Activated CD8-positive, alpha-beta T cell treated with anti-CD3 and anti-CD28 coated beads for 36 hours (primary cell): ENCODE data around the gene RET. TPM values are rescaled to one million over a fixed set of nuclear protein-coding genes. Genes with fewer than 3 reads are reported as not detected.

Source experiments
- ATAC-seq: fragments of 200-7000 bp; cut with Tn5 transposase; one replicate; pipeline ENCODE4 v1.10.0; 2021; ENCODE audit warnings: mild to moderate bottlenecking, moderate library complexity
- CTCF ChIA-PET: fragments of 350-600 bp; sonication (Branson Sonifier 250); formaldehyde crosslinking; loops from one replicate; lab custom pipeline; 2021; ENCODE audit warnings: antibody characterized with exemption; lab: Charles Lee
- POLR2A ChIA-PET: fragments of 350-600 bp; sonication (Branson Sonifier 250); formaldehyde crosslinking; loops from one replicate; lab custom pipeline; 2021; ENCODE audit warnings: antibody characterized with exemption; lab: Charles Lee
- DNase-seq: peaks from one replicate; pipeline ENCODE4 v3.0.0-alpha.2; 2020
- H3K27ac Mint-ChIP-seq: one replicate; pipeline ENCODE4 v1.8.0; 2021; ENCODE audit warnings: mild to moderate bottlenecking, mixed read lengths
- H3K27me3 Mint-ChIP-seq: one replicate; pipeline ENCODE4 v1.8.0; 2021; ENCODE audit warnings: mixed read lengths
- H3K36me3 Mint-ChIP-seq: one replicate; pipeline ENCODE4 v1.8.0; 2021; ENCODE audit warnings: low read depth, mixed read lengths
- H3K4me1 Mint-ChIP-seq: one replicate; pipeline ENCODE4 v1.8.0; 2021; ENCODE audit warnings: low read depth, mixed read lengths
- H3K4me3 Mint-ChIP-seq: one replicate; pipeline ENCODE4 v1.8.0; 2021; ENCODE audit warnings: mild to moderate bottlenecking, moderate library complexity, mixed read lengths
- H3K9me3 Mint-ChIP-seq: one replicate; pipeline ENCODE4 v1.8.0; 2021; ENCODE audit warnings: mixed read lengths
- intact Hi-C: fragments of 100-400 bp; cut with micrococcal nuclease; formaldehyde crosslinking; loops from one replicate; pipeline ENCODE4 v1.10.0; 2022
- total RNA-seq, 2 experiments: library from RNA; stranded (reverse); gene quantifications; one replicate each; pipeline ENCODE4 v1.2.3, GENCODE V29; 2021
- TF ChIP-seq, protein P1 (sequence below): fragments of 200-600 bp; IDR thresholded peaks from one replicate; pipeline ENCODE4 v1.8.0; 2022; ENCODE audit warnings: antibody characterized with exemption, mild to moderate bottlenecking

The RET gene
- total RNA-seq, 2 experiments from 2014 or later, result 0.13 to 0.47 TPM

DNA sequence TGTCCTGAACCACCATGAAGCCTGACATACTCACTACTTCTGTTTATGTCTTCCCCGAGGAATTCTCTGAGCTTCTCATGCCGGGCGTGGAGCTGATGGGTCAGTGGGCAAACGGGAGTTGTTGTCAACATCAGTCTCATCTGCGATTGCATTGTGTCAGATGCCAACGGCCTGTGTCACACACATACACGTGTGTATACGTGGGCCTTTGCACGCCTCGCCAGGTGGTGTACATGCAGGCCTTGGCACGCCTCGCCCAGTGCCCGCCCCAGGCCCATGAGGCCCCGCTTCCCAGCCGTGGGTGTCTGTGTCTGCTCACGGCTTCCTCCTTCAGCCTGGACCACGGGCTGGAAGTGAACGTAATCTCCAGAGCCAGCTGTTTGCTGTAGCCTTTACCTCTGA, 53.9 kb downstream of the RET start:
- TF ChIP-seq, protein P1, sequence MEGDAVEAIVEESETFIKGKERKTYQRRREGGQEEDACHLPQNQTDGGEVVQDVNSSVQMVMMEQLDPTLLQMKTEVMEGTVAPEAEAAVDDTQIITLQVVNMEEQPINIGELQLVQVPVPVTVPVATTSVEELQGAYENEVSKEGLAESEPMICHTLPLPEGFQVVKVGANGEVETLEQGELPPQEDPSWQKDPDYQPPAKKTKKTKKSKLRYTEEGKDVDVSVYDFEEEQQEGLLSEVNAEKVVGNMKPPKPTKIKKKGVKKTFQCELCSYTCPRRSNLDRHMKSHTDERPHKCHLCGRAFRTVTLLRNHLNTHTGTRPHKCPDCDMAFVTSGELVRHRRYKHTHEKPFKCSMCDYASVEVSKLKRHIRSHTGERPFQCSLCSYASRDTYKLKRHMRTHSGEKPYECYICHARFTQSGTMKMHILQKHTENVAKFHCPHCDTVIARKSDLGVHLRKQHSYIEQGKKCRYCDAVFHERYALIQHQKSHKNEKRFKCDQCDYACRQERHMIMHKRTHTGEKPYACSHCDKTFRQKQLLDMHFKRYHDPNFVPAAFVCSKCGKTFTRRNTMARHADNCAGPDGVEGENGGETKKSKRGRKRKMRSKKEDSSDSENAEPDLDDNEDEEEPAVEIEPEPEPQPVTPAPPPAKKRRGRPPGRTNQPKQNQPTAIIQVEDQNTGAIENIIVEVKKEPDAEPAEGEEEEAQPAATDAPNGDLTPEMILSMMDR, result no peak
- H3K4me1 Mint-ChIP-seq, result peaks cover 27% of the 10 kb centered on the region
- H3K36me3 Mint-ChIP-seq, result no peaks in the 10 kb centered on the region
- H3K27me3 Mint-ChIP-seq, result no peaks in the 10 kb centered on the region
- DNase-seq, result peak; percentile 0
- H3K4me3 Mint-ChIP-seq, result no peak overlapping the region
- ChIA-PET POLR2A (interaction anchor here (0.7 to 5.5 kb wide), 2 partner anchors 10 to 175 kb away, joined by 3 to 34 read pairs; partner anchors contain the start of gene CSGALNACT2), CTCF (interaction anchor here (1.4 kb wide), 1 partner anchor 74 kb away, joined by 5 read pairs; no protein-coding TSS in a partner anchor)
- H3K27ac Mint-ChIP-seq, result no peak overlapping the region
- intact Hi-C loops, result no loop called here
- ATAC-seq, result no peak
- H3K9me3 Mint-ChIP-seq, result no peaks in the 10 kb centered on the region

GRCh38 chr10:43131256-43131655, 54.4 kb downstream of the RET start:
- Mint-ChIP-seq H3K36me3 (peaks cover 1% of the 10 kb centered on the region), H3K9me3 (no peaks in the 10 kb centered on the region), H3K27me3 (no peaks in the 10 kb centered on the region), H3K4me1 (peaks cover 31% of the 10 kb centered on the region), H3K4me3 (no peak overlapping the region), H3K27ac (no peak overlapping the region)
- DNase-seq, result peak; percentile 0
- no peak for ATAC-seq
- TF ChIP-seq, protein P1, result no peak
- POLR2A ChIA-PET, result interaction anchor here (0.7 to 5.5 kb wide), 2 partner anchors 9 to 174 kb away, joined by 3 to 34 read pairs; partner anchors contain the start of gene CSGALNACT2
- intact Hi-C loops, result no loop called here
- CTCF ChIA-PET, result no interaction called here

DNA sequence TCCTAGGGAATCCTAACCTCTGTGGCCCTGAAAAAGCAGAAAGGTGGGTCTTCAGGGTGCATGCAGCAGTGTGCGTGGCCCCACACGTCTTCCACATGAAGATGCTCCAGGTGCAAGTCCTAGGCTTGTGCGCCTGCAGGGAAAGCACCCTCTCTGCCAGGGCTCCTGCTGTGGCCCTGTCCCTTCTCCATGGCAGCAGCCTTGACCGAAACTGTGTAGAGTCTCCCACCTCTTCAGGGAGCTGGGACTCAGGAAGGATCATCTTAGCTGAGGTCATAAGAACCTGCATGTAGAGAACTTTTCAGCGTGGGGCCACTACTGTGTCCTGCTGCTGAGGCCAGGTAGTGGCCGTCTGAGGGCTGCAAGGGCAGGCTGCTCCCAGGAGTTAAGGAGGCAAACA, 55.0 kb downstream of the RET start:
- intact Hi-C loops, result no loop called here
- DNase-seq (peak; percentile 0), ATAC-seq (no peak)
- CTCF ChIA-PET, result no interaction called here
- Mint-ChIP-seq H3K9me3 (no peaks in the 10 kb centered on the region), H3K36me3 (peaks cover 2% of the 10 kb centered on the region), H3K4me3 (no peak overlapping the region), H3K27ac (no peak overlapping the region), H3K4me1 (peaks cover 32% of the 10 kb centered on the region), H3K27me3 (no peaks in the 10 kb centered on the region)
- TF ChIP-seq, protein P1, result no peak
- POLR2A ChIA-PET, result interaction anchor here (2.0 kb wide), 1 partner anchor 10 kb away, joined by 6 read pairs; no protein-coding TSS in a partner anchor

DNA sequence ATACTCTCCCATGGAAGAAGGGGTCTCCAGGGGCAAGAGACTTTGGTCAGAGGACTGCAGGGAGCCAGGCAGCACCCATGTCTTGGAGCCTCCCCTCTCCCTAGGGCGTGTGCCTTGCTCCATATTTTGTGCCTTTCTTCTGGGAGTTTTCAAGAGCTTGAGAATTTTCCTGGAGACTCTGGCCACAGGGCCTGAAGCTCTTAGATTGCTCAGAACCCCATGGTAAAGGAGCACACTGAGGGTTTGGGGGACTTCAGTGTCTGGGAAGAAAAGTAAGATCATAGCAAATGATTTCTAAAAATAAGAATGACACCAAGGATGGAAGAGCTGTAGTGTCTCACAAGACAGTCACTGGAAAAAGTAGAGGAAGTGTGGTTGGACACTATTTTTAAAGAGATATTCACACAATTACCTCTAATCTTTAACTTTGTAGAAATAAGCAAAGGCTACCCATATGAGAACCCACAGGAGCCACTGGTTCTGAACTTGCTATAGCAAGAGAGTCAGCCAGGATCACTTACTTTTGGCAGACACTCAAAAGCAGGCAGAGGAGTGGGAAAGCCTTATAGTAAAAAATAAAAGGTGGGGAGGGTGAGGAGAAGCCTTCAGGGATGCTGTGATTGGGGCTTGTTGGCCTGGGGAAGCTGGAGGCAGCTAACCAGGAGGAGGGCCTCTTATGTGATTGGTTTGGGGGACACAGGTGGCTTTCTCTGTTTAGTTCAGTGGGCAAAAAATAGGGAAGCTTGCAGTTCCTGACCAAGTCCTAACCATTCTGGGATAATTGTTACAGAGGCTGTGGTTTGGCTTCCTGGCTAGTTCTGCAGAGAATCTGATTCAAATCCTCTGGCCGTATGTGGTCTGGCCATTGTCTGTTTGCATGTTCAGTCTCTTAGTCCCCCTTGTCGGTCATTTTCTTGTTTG, 56.3 kb downstream of the RET start:
- TF ChIP-seq, protein P1, result no peak
- Mint-ChIP-seq H3K4me1 (peaks cover 23% of the 10 kb centered on the region), H3K9me3 (no peaks in the 10 kb centered on the region), H3K27me3 (no peaks in the 10 kb centered on the region), H3K4me3 (no peak overlapping the region), H3K36me3 (peaks cover 4% of the 10 kb centered on the region), H3K27ac (no peak overlapping the region)
- peak; percentile 0 for DNase-seq
- CTCF ChIA-PET, result interaction anchor here (1.6 to 1.7 kb wide), 2 partner anchors 12 to 123 kb away, joined by 5 to 6 read pairs; no protein-coding TSS in a partner anchor
- POLR2A ChIA-PET, result interaction anchor here (1.0 to 2.0 kb wide), 2 partner anchors 9 to 12 kb away, joined by 3 to 6 read pairs; no protein-coding TSS in a partner anchor
- intact Hi-C loops, result no loop called here
- no peak for ATAC-seq
